ENCODE measurements around the gene TMCC1. TPM values are rescaled to one million over a fixed set of nuclear protein-coding genes. Genes with fewer than 3 reads are reported as not detected.
A peak's percentile ranks its signal among the peaks of the same experiment; 100 is the strongest.
"Not testable (repeated sequence)": the region's sequence is repeated elsewhere in the genome, so short reads cannot be mapped to it uniquely, and the experiment has no call there.

TMCC1 gene
- polyA plus RNA-seq, 3 donors: 22.8 to 24.6 (median 23.5) TPM

DNA sequence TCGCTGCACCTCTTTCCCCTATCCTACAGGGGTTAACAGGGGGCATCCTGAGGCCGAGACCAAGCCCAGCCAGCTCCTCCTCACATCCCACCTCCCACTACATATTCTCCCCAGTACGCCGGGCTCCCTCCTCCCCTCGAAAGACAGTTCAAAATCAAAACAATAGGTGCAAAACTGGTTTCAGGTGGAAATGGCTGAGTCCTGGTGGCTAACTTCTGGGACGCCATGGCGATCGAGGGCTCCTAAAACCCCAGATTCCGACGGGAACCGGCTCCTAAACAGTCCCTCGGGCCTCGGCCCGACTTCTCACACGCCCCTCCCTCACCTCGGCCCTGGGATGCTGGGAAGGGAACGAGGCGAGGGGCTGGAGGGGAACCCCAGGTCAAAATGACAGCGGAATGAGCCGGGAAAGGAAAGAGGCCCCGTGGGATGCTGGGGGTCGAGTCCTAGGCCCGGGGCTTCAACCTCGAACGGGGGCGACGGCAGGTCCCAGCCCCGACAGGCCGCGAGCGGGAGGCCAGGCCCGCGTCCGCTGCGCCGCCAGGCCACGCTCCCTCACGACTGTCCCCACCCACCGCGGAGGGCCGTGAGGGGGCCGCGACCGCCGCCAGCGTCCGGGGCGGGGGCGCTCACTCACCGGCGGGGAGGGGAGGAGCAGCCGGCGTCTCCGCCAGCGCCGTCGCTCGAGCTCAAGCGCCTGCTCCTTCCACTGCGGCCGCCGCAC is 492 bp downstream of the TMCC1 start:
- DNase-seq (ENCODE audit: low read depth in 3 of 3, low spot score in 2 of 3): peak in 2 of 3 donors; percentile 44 to 49

DNA sequence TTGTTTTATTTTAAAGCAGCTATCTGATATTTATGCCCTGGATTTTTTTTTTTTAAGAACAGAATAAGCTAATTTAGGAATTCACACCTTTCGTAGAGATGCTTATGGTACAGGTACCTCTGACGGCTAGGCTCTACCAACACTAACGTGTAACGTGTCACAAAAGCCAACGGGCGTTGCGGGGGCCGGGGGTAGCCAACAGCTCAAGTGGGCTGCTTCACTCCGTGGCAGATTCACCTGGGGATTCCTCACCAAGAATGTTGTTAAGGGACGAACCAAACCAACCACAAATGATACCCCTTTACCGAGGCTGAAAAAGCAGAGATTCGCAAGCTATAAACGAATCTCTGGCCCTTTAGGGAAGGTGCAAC is 1.0 kb downstream of the TMCC1 start:
- DNase-seq (ENCODE audit: low read depth in 3 of 3, low spot score in 2 of 3): peak in 1 of 3 donors; percentile 13

DNA sequence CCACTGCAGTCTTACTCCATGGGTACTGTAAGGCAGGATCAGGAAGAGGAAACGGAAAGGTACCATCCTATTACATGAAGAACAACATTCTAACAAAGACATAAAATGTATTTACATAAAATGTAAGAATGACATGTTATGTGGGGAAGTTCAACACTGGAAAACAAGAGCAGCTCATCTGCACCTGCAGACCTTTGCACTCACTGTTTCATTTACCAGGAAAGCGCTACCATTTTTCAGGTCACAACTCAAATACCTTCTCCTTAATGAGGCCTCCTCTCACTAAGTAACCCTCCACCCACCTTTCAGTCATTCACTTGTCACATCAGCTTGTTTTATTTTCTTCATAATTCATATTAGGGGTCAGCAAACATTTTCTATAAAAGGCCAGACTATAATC is 2.6 kb downstream of the TMCC1 start:
- no peak for DNase-seq (ENCODE audit: low read depth in 3 of 3, low spot score in 2 of 3)

DNA sequence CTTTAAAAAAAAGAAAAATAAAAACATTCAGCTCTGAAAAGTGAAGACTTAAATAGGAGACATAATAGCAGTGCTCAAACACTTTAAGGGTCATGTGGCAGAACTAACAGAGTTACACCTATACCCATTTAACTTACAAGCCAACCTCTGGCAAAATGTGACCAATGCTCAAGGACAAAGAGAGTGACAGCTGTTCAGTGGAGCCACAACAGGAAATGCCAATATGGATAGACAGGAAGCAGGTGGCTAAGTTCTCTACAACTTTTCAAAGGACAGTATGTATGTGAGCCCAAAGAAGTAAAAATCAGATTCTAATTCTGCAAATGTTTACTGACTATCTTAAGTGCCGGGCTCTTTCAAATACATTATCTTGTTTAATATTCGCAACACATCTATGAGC is 3.4 kb downstream of the TMCC1 start:
- no peak for DNase-seq (ENCODE audit: low read depth in 3 of 3, low spot score in 2 of 3)

DNA sequence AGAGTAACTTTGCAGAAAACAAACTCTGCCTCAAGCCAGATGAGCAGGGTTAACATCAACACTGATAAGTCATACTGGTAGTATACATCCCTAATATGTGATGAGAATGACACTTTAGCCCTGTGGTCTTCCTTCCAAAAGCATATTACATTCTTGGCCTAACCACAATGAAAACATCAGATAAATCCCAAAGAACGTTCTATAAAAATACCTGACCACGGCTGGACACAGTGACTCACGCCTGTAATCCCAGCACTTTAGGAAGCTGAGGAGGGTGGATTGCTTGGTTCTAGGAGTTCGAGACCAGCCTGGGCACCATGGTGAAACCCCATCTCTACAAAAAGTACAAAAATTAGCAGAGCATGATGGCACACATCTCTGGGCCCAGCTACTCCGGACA is 4.7 kb downstream of the TMCC1 start:
- DNase-seq (ENCODE audit: low read depth in 3 of 3, low spot score in 2 of 3): no peak

DNA sequence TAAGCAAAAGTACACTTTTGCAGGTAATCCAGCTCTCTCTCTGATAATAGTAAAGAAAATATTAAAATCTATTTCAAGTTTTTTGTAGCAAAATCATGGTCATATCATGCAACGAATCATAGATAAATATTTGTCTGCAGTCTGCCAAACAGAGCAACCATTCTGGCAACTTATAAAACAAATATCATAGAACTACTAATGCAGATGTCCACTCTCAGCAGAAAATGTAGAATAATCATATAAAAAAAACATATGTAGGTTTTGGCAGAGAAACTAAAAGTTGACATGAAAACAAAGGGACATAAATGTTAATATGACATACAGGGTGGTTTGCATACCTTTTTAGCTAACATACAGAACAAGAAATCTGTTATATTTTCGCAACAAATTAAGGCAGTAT is 12.2 kb downstream of the TMCC1 start:
- no peak for DNase-seq (ENCODE audit: low read depth in 3 of 3, low spot score in 2 of 3)

DNA sequence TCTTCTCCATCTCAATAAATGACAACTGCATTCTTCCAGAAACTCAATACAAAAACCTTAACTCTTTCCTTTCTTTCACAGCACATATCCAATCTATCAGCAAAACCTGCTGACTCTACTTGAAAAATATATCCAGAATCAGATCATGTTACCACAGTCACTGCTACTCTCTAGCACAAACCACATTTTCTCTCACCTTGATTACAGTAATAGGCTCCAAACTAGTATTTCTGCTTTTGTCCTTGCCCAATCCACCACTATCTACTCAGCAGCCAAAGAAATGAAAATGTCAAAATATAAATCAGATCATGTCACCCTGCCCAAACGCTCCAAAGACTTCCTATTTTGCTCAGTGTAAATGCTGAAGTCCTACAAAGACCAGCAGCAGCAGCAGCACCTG is 15.2 kb downstream of the TMCC1 start:
- DNase-seq (ENCODE audit: low read depth in 3 of 3, low spot score in 2 of 3): no peak

DNA sequence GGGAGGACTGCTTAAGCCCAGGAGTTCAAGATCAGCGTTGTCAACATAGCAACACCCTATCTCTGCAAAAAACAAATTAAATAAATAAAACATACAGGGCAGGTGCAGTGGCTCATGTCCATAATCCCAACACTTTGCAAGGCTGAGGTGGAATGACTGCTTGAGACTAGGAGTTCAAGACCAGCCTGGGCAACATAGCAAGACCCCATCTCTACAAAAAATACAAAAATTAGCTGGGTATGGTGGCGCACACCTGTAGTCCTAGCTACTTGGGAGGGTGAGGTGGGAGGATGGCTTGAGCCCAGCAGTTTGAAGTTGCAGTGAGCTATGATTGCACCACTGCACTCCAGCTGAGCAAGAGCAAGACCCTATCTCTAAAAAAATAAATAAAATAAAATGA is 19.0 kb downstream of the TMCC1 start:
- not testable (repeated sequence) for DNase-seq (ENCODE audit: low read depth in 3 of 3, low spot score in 2 of 3)

DNA sequence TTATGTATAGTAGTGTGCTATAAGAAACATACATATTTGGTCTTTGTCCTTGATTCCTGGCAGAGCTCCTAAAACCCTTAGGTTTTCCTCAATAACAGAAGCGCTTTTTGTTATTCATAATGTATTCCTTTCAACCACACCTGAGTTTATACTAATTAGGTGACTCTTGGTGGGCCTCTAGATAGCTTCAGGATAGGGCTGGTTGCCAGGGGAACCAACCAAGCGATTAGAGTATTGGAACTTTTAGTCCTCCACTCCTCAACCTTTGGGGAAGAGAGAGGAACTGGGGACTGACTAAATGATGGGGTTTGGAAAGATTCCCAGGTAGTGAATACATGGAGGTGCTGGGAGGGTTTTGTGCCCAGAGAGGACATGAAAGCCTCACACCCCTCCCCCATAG is 24.6 kb downstream of the TMCC1 start:
- no peak for DNase-seq (ENCODE audit: low read depth in 3 of 3, low spot score in 2 of 3)

DNA sequence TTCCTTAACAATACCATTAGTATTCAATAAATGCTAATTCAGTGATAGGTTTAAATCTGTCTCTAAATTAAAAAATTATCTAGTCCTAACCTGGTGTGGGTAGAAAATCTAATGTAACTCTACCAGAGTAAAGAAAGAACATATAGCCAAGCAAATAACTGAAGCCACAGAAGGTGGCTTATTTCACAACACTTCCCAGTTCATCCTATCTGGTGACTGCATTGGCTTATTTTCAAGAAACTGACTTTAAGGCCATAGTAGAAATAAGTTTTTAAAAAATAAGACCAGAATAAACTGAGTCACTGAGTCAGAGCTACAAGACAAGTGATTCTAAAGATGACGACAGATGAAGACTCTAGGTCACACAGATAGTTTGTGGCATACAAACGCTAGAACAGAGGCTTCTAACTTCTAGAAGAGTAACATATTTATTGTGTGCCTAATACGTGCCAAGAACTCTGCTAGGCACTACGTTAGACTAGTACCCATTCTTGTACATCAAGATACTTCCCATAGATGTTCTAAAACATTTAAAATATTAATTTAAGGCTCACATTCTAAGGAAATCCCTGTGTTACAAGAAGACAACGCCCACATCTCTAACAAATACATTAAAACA is 25.9 kb downstream of the TMCC1 start:
- DNase-seq (ENCODE audit: low read depth in 3 of 3, low spot score in 2 of 3): no peak

DNA sequence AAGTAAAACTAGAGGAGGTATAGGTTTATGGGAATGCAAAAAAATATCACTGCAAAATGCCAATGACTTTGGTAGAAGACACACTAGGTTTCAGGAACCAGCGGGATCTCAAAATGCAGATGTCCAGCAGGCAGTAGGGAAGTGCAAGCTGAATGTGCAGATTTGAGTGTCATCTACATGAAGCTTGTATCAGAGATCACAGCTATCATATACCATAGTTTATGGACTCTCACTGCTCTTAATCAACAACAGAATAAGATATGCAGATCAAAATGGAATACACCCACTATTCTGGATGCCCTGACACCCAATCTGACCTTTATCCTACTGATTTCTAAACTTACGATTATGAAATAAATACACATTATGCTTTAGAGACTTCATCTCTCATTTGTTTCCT is 27.7 kb downstream of the TMCC1 start:
- no peak for DNase-seq (ENCODE audit: low read depth in 3 of 3, low spot score in 2 of 3)

DNA sequence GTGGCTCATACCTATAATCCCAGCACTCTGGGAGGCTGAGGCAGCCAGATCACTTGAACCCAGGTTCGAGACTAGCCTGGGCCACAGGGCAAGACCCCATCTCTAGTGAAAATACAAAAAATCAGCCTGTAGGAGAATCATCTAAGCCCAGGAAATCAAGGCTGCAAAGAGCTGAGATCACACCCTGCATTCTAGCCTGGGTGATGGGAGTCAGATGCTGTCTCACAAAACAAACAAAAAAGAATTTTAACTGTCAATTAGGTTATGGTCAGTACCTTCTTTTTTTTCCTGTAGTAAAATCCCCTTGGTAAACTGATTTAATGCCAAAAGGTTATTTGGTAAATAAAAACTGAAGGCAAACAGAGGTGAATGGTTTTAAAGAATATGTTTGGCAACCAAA is 29.0 kb downstream of the TMCC1 start:
- no peak for DNase-seq (ENCODE audit: low read depth in 3 of 3, low spot score in 2 of 3)

DNA sequence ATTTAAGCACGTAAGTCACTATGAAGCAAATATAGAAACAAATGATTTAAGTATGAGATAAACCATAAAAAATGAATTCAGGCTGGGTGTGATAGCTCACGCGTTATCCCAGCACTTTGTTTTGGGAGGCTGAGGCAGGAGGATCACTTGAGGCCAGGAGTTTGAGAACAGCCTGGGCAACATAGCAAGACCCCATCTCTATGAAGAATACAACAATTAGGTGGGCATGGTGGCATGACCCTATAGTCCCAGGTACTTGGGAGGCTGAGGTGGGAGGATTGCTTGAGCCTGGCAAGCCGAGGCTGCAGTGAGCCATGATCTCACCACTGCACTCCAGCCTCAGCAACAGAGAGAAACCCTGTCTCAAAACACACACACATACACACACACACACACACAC is 34.2 kb downstream of the TMCC1 start:
- DNase-seq (ENCODE audit: low read depth in 3 of 3, low spot score in 2 of 3): no peak

DNA sequence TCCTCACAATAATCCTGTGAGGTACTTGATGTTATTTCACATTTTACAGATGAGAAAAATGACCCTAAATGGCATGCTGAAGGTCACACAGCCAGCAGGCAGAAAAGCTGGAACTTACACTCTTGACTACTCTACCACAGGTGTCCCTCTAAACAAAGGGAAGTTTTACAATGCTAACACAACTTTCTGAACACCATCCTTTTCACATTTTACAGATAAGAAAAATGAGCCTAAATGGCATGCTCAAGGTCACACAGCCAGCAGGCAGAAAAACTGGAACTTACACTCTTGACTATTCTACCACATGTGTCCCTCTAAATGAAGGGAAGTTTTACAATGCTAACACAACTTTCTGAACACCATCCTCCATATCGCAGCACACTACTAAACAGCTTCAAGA is 35.6 kb downstream of the TMCC1 start:
- no peak for DNase-seq (ENCODE audit: low read depth in 3 of 3, low spot score in 2 of 3)

DNA sequence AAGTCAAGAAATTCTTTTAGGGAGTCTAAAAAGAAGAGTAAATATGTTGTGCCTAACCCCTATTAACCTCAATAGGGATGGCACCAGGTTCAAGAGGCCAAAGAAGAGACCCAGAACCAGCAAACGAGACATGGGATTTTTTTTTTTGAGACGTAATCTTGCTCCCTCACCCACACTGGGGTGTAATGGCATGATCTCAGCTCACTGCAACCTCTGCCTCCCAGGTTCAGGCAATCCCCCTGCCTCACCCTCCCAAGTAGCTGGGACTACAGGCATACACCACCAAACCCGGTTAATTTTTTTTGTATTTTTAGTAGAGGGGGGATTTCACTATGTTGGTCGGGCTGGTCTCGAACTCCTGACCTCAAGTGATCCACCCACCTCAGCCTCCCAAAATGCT is 36.7 kb downstream of the TMCC1 start:
- DNase-seq (ENCODE audit: low read depth in 3 of 3, low spot score in 2 of 3): not testable (repeated sequence)

DNA sequence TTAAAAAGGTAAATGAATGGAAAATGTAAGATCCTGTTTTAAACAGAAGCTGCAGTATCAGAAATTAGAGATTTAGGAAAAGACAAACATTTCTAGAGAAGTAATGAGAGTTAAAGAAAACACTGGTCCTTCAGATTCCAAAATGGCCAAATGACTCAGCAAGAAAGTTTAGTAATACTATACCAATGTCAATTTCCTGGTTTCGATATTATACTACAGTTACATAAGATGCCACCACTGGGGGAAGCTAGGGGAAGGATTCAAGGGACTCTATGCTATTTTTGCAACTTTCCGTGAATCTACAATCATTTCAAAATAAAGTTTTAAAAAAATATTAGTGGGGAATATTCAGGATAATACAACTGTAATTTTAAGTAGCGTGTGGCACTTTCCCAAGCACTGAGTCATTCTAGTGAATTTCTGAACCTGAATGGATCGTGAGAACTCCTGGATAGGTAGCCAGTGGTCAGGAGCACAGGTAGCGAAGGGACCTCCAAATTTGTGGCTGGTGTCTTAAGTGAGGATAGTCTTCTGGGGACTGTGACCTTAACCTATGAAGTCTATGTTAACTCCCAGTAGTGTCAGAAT is 37.6 kb downstream of the TMCC1 start:
- no peak for DNase-seq (ENCODE audit: low read depth in 3 of 3, low spot score in 2 of 3)

DNA sequence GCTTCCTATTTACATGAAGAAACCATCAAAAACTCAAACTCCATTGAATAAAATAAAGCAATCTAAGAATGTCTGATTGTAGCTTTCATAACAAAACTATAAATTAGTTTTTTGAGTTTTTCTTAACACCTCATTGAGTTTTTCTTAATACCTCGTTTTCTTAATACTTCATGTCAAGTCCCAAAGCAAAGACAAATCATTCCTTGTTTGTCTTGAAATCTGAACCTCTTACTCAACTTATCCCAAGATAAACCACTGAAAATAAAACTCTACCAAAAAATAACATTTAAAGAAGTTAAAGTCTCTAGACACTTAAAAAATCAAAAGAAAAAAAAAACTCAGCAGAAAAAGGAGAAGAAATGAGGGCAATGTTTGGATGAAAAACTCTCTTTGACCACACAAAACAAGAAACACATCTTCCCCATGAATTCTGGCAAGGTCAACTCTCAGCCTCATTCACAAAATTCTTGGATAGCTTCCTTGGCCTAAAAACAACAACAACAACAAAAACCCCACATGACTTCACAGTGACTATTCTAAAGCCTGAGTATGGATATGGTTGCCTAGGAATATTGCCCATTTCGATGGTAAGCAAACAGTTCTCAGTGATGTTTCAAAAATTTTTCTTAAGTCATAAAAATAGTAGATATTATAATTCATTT is 38.2 kb downstream of the TMCC1 start:
- no peak for DNase-seq (ENCODE audit: low read depth in 3 of 3, low spot score in 2 of 3)

DNA sequence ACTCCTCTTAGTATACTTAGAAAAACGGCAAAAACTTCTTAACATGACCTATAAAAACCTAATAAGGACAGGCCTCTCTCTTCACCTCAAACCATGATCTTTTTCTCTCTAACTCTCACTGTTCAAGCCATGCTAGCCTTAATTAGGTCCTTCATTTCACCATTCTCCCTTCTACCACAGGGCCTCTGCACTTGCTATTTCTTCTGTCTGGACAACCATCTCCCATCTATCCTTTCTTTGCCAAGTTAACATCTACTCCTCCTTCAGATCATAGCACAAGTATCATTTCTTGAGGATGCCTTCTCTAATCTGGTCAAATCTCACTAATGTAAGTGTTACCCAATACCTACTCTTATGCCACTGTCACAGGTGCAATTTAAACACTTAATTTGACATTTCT is 39.1 kb downstream of the TMCC1 start:
- DNase-seq (ENCODE audit: low read depth in 3 of 3, low spot score in 2 of 3): no peak

DNA sequence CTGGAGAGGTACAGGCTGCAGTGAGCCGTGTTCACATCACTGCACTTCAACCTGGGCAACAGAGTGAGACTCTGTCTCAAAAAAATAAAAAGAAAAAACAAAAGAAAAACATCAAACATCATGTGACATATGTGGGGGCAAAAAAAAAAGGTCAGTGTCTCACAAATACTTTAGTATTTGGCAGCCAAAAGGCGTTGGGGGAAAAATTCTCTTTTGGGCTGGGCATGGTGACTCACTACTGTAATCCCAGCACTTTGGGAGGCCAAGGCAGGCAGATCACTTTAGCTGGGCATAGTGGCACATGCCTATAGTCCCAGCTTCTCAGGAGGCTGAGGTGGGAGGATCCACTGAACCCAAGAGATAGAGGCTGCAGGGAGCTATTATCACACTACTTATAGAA is 47.6 kb downstream of the TMCC1 start:
- DNase-seq (ENCODE audit: low read depth in 3 of 3, low spot score in 2 of 3): no peak

DNA sequence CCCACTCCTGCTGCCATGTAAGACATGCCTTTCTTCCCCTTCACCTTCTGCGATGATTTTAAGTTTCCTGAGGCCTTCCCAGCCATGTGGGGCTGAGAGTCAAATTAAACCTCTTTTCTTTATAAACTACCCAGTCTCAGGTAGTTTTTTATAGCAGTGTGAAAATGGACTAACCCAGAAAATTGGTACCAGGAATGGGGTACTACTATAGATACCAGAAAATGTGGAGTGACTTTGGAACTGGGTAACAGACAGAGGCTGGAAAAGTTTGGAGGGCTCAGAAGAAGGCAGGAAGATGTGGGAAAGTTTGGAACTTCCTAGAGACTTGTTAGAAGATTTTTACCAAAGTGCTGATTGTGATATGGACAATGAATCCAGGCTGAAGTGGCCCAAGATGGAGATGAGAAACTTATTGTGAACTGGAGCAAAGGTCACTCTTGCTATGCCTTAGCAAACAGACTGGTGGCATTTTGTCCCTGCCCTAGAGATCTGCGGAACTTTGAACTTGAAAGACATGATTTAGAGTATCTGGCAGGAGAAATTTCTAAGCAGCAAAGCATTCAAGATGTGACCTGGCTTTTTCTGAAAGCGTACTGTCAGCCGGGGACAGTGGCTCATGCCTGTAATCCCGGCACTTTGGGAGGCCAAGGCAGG is 52.7 kb downstream of the TMCC1 start:
- no peak for DNase-seq (ENCODE audit: low read depth in 3 of 3, low spot score in 2 of 3)

DNA sequence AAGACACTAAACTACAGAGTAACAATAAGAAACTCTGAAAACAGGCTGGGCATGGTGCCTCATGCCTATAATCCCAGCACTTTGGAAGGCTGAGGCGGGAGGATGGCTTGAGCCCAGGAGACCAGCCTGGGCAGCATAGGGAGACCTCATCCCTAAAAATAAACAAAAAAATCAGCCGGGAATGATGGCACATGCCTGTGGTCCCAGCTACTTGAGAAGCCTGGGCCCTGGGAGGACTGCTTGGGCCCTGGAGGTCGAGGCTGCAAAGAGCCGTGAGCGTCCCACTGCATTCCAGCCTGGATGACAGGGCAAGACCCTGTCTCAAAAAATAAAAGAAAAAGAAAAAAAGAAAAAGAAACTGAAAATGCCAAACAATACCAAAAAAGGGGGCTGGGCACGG is 55.4 kb downstream of the TMCC1 start:
- DNase-seq (ENCODE audit: low read depth in 3 of 3, low spot score in 2 of 3): no peak

Measured in right renal cortex interstitium (tissue), 3 donors.